ENCODE measurements around the gene KCNJ9.
A peak's percentile ranks its signal among the peaks of the same experiment; 100 is the strongest.

Gene KCNJ9

DNA sequence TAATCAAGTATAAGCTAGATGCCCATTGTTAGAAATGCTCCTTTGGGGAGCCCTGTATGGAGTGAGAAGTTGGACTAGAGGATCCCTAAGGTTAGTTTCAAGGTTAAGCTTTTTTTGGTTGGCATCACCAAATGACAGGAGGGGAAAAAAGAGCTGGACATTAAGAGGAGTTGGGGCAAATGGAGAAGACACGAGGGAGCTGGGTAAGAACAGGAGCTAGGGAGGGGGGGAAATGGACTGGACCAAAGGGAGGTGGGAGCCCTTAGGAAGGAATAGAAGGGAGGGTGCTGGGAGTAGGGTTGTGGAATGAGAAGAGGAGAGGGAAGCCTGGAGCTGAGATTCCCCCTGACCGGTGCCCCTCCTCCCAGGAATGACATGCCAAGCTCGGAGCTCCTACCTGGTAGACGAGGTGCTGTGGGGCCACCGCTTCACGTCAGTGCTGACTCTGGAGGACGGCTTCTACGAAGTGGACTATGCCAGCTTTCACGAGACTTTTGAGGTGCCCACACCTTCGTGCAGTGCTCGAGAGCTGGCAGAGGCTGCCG lies 5.9 kb downstream of the KCNJ9 start:
- DNase-seq (ENCODE audit: low spot score) = no peak

DNA sequence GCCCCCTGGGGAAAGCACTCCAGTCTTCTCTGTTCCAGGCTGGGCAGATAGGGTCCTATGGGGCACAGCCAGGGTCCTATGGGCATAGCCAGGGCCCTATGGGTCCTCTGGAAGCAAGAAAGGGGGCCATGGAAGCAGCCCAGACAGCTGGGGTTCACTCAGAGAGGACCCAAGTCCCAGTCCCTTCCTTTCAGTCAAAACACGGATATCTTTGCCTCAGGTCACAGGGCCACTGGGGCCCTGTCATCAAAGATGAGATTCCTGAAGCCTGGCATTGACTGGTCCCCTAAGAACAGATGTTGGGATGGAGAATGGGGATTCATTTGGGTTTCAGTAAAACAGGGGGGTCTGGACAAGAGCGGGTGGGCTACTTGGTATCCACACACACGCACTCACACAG lies 8.5 kb downstream of the KCNJ9 start:
- DNase-seq (ENCODE audit: low spot score) = no peak

DNA sequence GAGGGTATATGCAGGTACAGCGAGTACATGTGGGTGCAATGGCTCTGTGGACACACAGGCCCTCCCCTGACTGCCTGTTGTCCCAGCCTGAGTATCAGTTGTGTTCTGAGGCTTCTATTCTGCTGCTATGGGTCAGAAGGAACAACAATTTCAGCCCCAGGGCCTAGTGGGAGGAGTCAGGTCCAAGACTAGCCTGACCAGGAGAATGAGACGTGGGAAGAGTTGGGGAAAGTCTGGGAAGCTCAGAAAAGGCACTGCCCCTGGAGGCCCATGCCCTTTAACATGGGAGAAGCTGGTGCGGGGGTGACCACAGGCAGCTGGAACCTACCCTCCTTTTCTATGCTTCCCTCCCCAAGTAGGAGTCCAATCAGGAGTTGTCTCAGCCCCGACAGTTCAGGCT lies 9.4 kb downstream of the KCNJ9 start:
- DNase-seq (ENCODE audit: low spot score) = no peak

DNA sequence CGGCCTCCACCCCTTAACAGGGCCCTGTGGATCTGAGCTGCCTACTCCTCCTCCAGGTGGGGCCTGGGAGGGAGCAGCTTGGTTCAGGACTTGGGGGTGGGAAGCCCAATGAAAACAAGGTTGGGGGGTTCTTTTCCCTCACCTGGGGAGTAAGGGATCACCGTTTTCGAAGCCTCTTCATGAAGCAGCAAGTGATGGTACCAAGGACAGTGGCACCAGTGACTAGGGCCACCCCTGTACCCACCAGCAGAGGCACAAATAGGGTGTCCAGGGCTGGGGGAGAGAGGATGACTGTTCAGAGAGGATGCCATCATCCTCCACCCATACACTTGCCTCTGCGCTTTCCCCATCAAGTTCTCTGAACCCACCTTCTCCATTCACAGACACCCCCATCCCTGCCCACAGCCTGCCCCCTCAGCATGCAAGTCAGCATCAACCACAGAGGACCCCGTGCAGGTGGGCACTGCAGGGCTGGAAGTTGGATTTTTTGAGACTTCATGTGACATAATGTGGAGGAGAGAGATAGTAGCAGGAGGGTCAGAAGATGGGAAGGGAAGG lies 10.4 kb downstream of the KCNJ9 start:
- DNase-seq (ENCODE audit: low spot score) = no peak

DNA sequence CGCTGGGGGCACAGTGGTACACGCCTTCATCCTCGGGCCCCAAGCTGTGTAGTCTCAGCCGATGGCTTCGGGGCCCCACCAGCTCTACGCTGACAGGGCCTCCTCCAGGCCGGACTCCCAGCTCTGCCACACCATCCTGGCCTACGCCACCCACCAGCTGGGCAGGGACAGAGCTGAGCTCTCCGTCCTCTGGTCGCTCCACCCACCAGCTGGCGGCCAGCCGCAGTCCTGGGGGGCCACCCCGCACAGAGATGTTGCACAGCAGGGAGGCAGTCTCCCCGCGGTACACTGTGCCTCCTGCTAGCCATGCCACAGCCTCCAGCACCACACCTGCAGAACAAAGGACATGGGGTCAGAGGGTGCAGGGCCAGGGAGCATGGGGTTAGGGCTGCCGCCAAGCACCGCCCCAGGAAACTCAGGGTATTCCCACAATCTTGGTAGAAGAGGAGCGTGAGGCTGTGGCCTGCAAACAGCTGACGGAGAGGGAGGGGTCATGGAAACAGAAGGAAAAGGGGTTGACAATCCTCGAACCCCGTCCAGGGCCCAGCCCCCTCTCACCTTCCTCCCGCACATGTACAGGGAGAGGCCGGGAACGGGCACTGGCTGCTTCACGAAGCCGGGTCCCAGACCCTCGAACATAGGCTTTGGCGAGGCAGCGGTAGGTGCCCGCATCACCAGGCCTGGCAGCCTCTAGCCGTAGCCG lies 11.2 kb downstream of the KCNJ9 start:
- no peak for DNase-seq (ENCODE audit: low spot score)

DNA sequence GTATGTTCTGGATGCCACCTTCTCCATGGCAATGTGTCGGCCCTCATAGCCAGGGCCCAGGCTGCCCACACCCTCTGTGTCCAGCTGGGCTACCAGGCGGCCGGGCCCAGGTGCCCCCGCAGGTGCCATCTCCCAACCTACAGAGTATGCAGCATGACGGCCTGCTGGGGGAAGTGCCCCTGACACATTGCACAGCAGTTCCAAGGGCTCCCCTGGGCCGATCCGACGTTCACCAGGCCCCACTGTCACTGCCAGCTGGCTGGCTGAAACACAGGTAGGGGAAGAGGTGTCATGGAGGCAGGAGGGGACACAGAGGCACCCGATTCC lies 11.7 kb downstream of the KCNJ9 start:
- no peak for DNase-seq (ENCODE audit: low spot score)

DNA sequence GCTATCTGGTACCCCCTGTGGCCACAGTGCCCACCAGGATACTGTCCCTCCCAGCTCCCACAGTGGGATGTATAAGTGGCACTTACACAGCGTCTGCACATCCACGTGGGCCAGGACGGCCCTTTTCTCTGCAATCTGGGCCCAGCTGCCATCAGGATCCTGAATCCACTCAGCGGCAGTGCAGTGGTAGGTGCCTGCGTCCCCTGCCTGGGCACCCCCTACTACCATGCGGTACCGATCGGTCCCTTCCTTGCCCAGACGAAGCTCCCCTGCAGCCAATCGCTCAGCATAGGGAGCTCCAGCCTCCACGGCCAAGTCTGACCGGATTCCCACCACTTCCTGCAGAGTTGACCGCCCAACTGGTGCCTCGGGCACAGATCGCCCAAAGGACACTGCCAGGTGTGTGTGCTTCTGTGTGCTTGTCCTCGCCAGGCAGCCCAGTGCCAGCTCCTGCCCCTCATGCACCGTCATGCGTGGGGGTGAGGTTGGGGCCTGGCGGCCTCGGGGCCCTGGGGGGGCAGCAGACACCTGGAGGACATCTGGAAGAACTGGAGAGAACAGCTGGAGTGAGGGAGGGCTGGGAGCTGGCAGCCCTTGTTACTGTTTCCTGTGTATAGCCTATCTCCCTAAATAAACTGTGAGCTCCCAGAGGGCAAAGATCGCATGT lies 12.4 kb downstream of the KCNJ9 start:
- DNase-seq (ENCODE audit: low spot score) = no peak

DNA sequence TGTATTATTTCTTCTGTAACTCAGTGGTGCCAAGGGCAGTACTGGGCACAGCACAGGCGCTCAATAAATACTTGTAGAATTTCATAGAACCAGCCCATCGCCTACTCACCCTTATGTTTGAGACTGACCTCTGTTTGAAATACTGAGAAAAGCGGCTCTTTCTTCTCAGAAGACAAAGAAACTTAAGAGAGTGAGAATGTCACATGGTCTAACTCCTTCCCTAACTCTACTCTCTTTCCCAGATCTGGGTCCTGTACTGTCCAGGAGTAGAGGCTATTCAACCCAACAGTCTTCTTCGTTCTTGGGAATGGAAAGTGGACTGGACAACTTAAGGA lies 12.9 kb downstream of the KCNJ9 start:
- no peak for DNase-seq (ENCODE audit: low spot score)

DNA sequence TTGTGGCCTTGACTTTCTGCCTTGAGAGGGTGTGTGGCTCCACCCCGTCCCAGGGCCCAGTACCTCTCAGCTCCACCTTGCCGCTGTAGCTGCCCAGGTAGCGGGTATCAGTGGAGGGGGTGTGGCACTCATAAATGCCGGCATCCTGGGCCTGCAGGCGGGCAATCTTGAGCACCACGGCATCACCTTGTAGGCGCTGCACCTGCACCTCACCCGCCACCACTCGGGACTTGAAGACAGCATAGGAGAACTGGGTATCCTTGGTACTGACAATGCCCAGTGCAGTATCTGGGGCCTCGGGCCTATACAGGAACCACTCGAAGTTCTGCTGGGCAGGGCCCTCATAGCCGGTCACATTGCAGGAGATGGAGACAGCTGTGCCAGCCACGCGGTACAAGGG lies 13.5 kb downstream of the KCNJ9 start:
- DNase-seq (ENCODE audit: low spot score) = no peak

DNA sequence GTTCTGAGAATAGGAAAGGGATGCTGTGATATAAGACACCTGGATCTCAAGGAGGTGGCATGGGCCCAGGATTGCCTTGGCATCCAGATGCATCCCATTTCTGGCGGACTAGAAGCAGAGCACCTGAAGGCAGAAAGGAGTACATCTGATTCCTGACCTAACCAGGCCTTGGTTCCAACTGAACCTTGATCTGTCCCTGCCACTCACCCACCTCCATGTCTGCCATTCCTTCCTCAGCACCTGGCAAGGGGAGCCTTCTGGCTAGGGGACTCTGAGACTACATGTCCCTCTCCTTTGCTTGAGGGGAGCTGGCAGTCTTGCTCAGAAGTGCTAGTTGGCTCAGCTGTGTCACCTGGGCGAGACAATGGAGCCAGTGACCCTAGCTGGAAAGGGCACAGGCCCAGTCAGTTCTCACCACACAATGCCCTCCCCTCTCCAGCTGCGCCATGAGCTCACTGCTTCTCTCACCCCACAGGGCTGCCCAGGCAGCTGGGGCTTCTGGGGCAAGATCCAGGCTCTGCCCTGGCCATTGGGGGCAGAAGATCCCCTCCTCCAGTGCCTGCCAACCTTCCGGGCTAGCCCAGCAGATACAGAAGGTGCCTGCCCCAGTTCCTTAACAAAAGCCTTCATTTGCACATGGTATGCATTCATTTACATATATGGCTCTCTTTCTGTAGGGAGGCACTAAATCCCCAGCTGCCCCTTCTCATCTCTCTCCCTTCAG lies 14.2 kb downstream of the KCNJ9 start:
- no peak for DNase-seq (ENCODE audit: low spot score)

DNA sequence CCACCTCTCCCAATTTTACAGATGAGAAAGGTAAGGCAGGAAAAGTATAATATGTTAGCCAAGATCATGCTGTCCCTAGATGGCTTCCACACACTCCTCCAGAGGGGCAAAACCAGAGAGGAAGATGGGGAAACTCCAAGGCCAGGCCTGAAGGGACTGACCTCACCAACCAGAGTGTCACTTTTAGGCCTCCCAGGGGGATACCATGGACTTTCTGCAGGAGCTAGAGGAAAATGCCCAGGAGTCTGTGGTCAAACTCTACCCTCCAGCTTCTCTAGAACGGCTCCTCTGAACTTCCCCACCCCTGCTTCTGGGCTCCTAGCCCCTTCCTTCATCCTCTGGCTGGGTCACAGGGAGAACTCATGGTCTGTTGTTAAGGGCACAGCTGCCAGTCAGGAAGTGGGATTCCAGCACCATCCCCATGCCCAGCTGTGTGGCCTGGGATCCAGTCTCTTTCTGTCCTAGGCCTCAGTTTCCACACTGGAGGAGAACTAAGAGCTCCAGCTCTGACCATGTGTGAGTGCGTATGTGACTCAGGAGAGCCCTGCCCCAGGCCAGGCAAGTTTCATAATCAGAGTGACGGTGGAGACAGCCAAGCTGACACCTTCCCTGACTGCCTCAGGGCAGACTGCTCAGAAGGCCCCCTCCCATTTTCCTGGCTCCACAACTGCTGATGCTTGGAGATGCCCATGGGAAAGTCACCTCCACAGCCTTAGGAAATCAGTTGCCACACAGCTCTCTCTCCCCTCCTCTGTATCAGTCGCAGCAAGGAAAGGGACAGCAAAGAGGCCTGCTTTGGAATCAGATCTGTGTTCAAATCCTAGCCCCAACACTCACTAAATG lies 15.2 kb downstream of the KCNJ9 start:
- no peak for DNase-seq (ENCODE audit: low spot score)

DNA sequence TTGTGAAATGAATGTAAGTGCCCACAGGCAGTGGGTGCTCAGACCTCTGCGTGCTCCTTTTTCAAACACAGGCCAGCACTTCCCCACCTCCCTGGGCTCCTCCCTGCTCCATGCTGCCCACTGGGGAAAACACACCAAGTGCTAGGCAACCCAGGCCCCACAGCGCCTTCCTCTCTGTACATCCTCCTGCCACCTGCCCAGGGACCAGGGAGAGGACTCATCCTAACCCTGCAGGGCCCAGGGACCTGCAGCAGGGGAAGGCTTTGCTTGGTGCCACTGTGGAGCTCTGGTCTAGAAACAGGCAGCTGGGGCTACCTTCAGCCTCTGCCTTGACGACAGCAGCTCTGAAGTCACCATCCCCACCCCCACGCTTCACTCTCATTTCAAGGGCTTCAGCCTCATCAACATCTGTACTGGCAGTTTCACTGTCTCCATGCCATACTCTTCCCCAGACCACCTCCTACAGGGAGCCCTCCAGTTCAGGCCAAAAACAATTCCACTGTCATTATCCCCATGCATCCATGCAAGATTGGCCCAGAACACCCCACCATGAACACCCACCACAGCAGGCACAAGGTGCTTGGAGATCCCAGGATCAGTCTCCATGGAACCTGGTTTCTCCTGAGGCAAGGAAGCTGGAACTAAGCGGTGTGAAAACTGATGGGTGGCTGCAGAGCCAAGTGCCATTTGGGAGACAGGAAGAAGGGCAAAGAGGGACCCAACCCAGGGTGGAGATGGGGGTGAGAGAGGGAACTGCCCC lies 16.0 kb downstream of the KCNJ9 start:
- DNase-seq (ENCODE audit: low spot score) = no peak

DNA sequence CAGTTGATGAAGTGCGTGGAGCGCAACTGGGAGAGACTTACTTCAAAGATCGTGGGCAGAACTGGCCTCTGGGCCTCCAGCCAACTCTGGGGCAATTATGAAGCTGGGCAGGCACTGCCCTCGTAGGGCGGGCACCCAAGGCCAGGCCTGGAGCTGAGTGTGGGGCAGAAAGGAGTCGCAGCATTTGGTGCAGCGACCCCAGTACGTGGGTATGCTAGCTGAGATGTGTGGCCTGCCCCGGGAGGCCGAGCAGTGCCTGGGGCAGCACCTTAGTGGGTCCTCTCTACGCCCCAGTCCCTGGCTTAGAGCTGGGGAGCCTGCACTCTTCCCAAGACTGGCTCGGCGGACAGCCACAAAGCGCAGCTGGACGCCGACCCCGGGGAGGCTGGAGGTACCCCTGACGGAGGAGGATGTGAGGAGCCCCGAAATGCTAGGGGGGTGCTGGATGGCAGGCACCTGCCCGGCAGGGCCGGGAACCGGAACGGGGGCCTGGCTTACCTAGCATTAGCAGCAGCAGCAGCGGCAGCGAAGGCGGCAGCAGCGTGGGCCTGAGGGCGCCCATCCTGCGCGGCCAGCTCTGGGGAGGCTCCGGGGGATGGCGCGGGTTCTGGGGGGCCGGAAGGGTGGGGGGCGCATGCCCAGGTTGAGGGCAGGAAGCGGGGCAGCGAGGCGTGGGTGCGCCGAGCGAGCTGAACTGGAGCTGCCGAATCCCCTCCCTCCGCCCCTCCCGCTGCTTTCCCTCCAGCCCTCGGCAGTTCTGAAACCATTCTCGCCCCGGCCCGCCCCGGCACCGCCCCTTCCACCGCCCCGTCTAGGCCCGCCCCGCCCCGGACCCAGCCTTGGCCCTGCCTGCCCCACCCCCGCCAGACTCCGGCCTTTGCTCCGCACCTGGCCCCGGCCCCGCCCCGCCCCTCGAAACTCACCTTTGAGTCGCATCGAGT lies 16.8 kb downstream of the KCNJ9 start, which contains the start of gene IGSF8:
TSS of gene IGSF8 (minus strand) at position 709 of the 941 bp plus-strand sequence. CDS start at position 562, 147 bp downstream.
- DNase-seq (ENCODE audit: low spot score) = peak; percentile 94

DNA sequence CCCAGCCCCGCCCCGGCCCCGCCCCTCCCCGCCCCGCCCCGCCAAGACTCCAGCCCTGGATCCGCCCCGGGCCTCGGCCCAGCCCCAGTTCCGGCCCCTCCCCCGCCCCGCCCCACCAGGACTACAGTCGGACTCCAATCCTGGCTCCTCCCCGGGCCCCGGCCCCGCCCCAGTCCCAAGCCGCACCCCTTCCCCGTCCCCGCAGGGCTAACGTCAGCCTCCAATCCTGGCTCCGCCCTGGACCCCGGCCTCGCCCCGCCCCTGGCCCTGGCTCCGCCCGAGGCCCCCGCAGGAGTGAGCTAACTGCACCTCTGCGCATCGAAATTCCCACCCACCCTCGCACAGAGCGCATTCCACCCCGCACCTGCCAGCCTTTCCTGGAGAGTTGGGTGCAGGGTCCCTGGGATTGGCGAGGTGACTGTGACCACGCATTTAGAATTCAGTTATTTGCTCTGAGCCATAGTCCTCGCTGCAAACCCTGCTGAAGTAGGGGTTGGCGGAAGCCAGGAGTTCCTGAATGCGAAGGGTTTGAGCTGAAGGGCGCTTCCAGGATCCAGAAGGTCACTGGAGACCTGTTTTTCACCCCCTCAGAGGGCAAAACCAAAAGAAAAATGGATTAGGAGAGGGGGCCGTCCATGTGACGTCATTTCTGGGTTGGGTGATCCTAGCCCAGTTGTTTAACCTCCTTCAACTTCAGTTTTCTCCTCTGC lies 17.7 kb downstream of the KCNJ9 start:
- DNase-seq (ENCODE audit: low spot score) = peak; percentile 98

DNA sequence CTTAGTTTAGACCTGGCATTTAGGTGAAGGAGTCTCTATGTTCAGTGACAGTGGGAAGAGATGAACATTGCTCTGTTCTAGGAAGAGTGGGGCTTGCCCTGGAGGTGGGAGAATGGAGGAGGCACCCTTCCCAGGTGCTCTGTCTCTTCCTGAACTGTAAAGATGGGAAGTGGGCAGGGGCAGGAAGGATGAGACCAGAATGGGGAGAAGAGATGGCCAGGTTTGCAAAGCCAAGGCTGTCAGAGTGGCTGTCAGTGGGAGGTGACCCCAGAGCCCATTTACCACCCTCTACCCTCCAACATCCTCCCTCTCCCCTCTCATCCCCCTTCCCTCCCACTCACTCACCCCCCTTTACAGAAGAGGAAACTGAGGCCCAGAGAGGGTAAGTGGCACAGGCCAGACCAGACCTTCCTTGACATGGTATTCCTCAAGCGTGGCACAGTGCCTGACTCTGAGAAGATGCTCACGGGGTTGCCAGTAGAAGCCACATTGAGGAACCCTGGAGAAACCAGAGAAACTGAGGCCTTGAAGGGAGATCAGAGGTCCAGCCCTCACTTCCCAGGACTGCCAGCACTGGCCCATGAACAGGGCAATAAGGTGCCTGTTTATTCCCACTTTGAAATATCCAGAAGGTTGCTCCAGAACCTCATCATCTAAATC lies 18.5 kb downstream of the KCNJ9 start:
- no peak for DNase-seq (ENCODE audit: low spot score)

DNA sequence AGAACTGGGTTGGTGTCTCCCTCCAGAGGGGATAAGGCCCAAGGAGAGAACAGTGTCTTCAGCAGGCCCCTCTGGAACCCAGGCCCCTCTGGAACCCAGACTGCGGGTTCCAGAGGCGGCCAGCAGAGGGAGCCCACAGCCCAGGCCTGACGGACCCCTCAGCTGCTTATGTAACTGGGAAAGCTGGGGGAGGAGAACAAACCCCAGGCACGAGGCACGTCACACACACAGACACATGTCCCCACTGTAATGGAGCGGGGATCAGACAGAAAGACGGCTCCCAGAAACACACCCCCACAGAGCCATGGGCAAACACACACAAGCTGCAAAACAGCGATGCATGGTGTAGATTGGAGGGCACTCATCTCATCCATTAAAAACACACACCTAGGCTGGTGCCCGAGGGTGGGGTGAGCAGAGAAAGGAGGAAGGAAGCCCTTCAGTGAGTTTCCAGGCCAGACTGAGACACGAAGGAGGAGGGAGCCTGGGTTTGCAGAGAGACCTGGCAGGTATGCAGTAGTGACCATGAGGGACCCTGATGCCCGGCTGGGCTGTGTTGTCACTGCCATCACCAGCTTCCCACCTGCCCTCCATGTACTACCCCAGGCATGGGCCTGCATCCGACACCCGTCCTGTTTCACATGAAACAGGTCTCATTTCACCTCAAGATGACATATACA lies 19.8 kb downstream of the KCNJ9 start:
- peak; percentile 73 for DNase-seq (ENCODE audit: low spot score)

DNA sequence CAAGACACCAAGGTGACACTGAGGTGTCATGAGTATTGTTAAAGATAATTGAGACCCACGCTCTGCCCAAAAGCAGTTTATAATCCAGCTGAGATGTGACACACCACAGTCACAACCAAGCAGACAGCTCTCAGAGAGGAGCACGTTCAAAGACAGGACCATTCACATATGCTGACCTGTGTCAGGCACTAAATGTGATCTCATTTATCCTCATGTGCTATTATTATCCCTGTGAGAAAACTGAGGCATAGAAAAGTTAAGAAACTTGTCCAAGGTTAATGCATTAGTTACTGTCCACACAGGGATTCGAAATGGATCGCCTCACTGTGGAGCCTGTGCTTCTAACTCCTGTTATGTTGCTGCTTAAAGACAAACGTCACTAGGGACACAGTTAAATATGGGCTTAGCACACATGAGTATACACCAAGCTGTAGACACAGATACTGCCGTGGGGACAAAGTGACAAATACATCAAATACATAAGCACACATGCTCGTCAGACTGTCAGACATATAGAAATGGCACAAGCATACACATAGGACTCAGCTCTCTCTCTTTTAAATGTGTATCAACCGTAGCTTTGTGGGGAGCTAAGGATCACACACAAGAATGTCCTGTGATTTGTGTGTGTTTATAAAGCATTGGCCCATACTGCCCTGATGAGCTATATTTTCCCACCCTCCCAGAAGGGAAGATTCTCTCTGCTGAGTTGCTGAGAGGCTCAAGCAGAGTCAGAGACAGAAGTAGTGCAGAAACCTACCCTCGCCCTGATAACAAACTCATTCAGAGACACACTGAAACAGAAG lies 20.6 kb downstream of the KCNJ9 start:
- DNase-seq (ENCODE audit: low spot score) = no peak

Data from CD4-positive, alpha-beta T cell treated with Interleukin-15 for 4 hours (primary cell).